GM13977 (cell line): Measurements from ENCODE around the gene FBXO48.

Experiments
- DNase-seq: peaks from one replicate; pipeline ENCODE4 v3.0.0; 2012; ENCODE audit warnings: low spot score
- CTCF ChIP-seq: IDR thresholded peaks from 2 replicates; pipeline ENCODE4 v1.5.1; 2012; ENCODE audit warnings: mild to moderate bottlenecking, control low read depth; ENCODE audit not compliant: insufficient read depth; ENCODE audit errors: extremely low read depth, missing control alignments
- in situ Hi-C: fragments of 300-500 bp; cut with MboI; formaldehyde crosslinking; loops from one replicate; pipeline ENCODE4 v1.12.0; 2022; ENCODE audit warnings: low sequenced_read_pairs, low pct_unique_long_range_greater_than_20kb, mixed read lengths, inconsistent platforms; ENCODE audit not compliant: unreplicated experiment

The FBXO48 gene

GRCh38 chr2:68418419-68418818 lies 48.7 kb downstream of the FBXO48 start:
- in situ Hi-C loops = no loop called here
- TF ChIP-seq CTCF = no peak
- DNase-seq = no peak

- DNase-seq = no peak
- in situ Hi-C loops = no loop called here
- no peak for TF ChIP-seq CTCF
Observed at GRCh38 chr2:68417926-68418325, 49.2 kb downstream of the FBXO48 start.

- no peak for DNase-seq
- in situ Hi-C loops = no loop called here
- TF ChIP-seq CTCF = no peak
Observed at GRCh38 chr2:68416081-68416675, 50.9 kb downstream of the FBXO48 start.

- TF ChIP-seq CTCF = no peak
- DNase-seq = no peak
- in situ Hi-C loops = no loop called here
Observed at GRCh38 chr2:68415521-68415920, 51.6 kb downstream of the FBXO48 start.

GRCh38 chr2:68414876-68415275 lies 52.2 kb downstream of the FBXO48 start:
- in situ Hi-C loops = no loop called here
- TF ChIP-seq CTCF = no peak
- DNase-seq = no peak

GRCh38 chr2:68414452-68414851 lies 52.6 kb downstream of the FBXO48 start:
- in situ Hi-C loops = no loop called here
- no peak for TF ChIP-seq CTCF
- DNase-seq = no peak

- in situ Hi-C loops = no loop called here
- no peak for DNase-seq
- no peak for TF ChIP-seq CTCF
Observed at GRCh38 chr2:68413466-68413865, 53.6 kb downstream of the FBXO48 start.
